PC-3 (cell line): ENCODE measurements around the gene MT1B.

Experiments
- EZH2 ChIP-seq: fragments of 300-600 bp; sonication (generic); IDR thresholded peaks from one replicate; pipeline ENCODE4 v1.6.1; 2017; ENCODE audit warnings: antibody characterized with exemption, mild to moderate bottlenecking, low read length; ENCODE audit not compliant: unreplicated experiment
- TF ChIP-seq, protein P1 (sequence below): fragments of 300-600 bp; sonication (generic); conservative IDR thresholded peaks from 2 replicates; pipeline ENCODE4 v1.5.1; 2017; ENCODE audit warnings: antibody characterized with exemption, low read depth, mild to moderate bottlenecking, low read length

DNA sequence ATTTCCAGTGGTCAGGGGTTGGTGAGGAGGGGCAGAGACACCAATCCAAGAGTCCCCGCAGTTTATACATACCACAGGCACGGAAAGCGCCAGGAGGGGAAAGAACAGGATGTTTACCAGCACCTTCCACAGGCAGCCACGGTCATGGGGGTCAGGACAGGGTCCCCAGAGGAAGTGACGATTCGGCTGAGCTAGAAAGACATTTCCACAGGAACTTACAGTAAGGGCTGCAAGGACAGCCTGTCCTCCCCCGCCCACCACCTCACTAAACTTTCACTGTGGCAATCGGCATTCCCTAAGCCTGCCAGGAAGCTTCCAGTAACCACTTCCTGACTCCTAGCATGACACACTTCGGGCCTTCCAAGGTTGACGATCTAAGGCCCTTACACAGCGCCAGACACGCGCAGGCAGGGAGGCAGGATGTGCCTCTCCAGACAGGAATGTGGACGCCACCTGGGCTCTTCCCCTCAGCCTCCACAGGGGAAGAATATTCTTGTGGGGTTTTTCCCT lies 44.5 kb upstream of the MT1B start:
- TF ChIP-seq, protein P1, sequence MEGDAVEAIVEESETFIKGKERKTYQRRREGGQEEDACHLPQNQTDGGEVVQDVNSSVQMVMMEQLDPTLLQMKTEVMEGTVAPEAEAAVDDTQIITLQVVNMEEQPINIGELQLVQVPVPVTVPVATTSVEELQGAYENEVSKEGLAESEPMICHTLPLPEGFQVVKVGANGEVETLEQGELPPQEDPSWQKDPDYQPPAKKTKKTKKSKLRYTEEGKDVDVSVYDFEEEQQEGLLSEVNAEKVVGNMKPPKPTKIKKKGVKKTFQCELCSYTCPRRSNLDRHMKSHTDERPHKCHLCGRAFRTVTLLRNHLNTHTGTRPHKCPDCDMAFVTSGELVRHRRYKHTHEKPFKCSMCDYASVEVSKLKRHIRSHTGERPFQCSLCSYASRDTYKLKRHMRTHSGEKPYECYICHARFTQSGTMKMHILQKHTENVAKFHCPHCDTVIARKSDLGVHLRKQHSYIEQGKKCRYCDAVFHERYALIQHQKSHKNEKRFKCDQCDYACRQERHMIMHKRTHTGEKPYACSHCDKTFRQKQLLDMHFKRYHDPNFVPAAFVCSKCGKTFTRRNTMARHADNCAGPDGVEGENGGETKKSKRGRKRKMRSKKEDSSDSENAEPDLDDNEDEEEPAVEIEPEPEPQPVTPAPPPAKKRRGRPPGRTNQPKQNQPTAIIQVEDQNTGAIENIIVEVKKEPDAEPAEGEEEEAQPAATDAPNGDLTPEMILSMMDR, result no peak
- TF ChIP-seq EZH2, result no peak
